Measurements from ENCODE around the gene SH3PXD2A. TPM values are rescaled to one million over a fixed set of nuclear protein-coding genes. Genes with fewer than 3 reads are reported as not detected.

The SH3PXD2A gene
- total and polyA plus RNA-seq, 3 experiments from 2014 or later, result 0.48 to 8.0 (median 7.7) TPM

DNA sequence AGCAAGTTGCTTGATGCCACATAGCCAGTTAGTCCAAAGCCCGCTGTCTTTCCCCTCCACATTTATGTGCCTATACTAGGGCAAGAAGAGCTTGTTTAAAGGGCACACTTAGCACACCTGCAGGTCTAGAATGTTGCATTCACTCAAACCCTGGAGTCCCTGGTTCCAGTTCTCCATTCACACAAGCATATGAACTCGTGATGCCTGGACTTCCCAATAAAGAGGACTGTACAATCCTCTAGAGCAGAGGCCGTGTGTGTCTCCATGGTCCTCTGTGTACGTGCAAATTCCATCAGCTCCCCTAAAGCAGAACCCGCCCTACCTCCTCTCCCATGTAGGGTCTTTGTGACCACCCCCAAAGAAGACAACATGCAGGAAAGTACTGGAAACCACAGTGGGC, 3.0 kb upstream of the SH3PXD2A start:
- Mint-ChIP-seq H3K36me3 (peaks cover 0 to 9% (median under 1%) of the 10 kb centered on the region in 3 donors), H3K4me1 (peaks cover 12 to 17% (median 16%) of the 10 kb centered on the region in 3 donors), H3K4me3 (no peak overlapping the region), H3K27ac (no peak overlapping the region), H3K9me3 (no peaks in the 10 kb centered on the region), H3K27me3 (peaks cover 24 to 37% of the 10 kb centered on the region in 2 donors)
- Histone ChIP-seq H3K27me3 (ENCODE audit: insufficient read depth, low read length, poor library complexity, severe bottlenecking) (peaks cover 17% of the 10 kb centered on the region), H3K27ac (ENCODE audit: low read depth, low read length) (no peak overlapping the region), H3K4me1 (ENCODE audit: insufficient read depth, low read length) (peaks cover 12% of the 10 kb centered on the region), H3K9me3 (ENCODE audit: low read length) (no peaks in the 10 kb centered on the region), H3K4me3 (ENCODE audit: low read length) (no peak overlapping the region), H3K36me3 (ENCODE audit: insufficient read depth, low read length) (no peaks in the 10 kb centered on the region)
- DNase-seq, result no peak
- ChIA-PET CTCF (interaction anchor here (0.9 to 6.8 kb wide), 2 partner anchors 16 to 146 kb away, joined by 3 to 71 read pairs; no protein-coding TSS in a partner anchor), POLR2A (no interaction called here)

DNA sequence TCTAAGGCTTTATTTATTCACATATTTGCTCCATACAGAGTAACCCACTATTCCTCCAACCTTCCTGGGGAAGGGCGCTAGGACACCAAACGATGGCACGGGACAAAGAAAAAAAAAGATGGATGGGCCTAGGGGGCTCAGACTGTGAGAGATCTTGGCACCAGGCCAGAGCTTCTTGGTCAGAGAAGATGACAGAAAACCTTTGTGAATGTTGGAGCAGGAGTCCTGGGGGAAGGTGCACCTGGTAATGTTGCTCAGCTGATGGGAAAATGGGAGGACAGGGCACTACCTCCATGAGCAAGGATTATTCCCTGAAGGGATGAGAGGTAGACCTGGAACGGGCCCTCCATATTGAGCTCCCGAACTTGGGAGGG, 1.4 kb upstream of the SH3PXD2A start:
- H3K4me1 Mint-ChIP-seq, result peaks cover 12 to 17% (median 16%) of the 10 kb centered on the region in 3 donors
- no peak overlapping the region for H3K27ac ChIP-seq (ENCODE audit: low read depth, low read length)

DNA sequence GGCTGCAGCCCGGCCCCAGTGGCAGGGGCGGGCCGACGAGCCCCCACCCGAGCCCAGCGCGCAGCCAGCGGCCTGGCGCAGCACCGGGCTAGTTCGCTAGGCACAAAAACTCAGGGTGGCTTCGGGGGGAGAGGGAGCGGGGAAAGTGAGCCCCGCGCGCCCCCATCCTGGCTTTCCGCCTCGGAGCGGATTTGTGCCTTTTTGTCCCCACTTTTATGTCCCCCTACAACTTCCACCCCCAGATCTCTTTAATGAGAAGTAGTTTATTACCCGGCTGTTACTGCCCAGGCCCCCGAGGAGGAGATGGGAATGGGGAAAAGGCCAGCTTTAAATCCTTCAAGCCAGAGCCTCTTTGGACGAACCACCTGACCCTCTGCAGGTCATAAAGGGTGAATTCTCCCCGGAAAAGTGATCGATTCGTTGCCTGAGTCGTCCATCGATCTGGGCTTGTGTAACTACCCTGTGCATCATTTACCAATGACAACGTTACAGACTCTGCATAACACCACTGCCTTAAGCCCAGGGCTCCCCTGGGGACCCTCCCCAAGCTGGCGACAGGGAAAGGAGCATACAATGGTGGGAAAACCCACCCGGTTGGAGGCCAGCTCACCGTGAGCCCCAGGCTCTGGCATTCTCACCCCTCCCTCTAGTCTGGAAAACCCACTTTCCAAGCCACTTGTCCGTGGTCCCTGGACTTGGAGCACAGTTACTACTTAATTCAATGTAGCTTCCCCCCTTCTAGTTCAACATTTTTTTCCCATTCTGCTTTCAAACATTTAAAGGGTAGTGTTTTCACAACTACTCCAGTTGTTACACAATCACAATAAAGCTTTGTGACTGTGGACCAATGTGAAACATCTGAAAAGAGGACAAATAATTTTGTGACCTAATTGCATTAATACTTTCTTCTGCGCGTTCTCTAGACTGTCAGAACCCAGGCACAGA, 748 bp upstream of the SH3PXD2A start:
- ChIA-PET CTCF (interaction anchor here (6.8 kb wide), 1 partner anchor 144 kb away, joined by 71 read pairs; no protein-coding TSS in a partner anchor), POLR2A (no interaction called here)
- Mint-ChIP-seq H3K36me3 (peaks cover 0 to 9% (median 0%) of the 10 kb centered on the region in 3 donors), H3K27ac (no peak overlapping the region), H3K9me3 (no peaks in the 10 kb centered on the region), H3K4me3 (peak overlapping the region; percentile 42 to 76 (median 59)), H3K4me1 (peaks cover 12 to 17% (median 16%) of the 10 kb centered on the region in 3 donors), H3K27me3 (peaks cover 32 to 45% of the 10 kb centered on the region in 2 donors)
- H3K4me3 ChIP-seq (ENCODE audit: low read length), result no peak overlapping the region
- H3K27me3 ChIP-seq (ENCODE audit: insufficient read depth, low read length, poor library complexity, severe bottlenecking), result peaks cover 17% of the 10 kb centered on the region
- no peaks in the 10 kb centered on the region for H3K36me3 ChIP-seq (ENCODE audit: insufficient read depth, low read length)
- no peak overlapping the region for H3K27ac ChIP-seq (ENCODE audit: low read depth, low read length)
- no peak for DNase-seq
- no peaks in the 10 kb centered on the region for H3K9me3 ChIP-seq (ENCODE audit: low read length)
- peaks cover 12% of the 10 kb centered on the region for H3K4me1 ChIP-seq (ENCODE audit: insufficient read depth, low read length)

More for the DNA sequence above, 1.4 kb upstream of the SH3PXD2A start:
- no peaks in the 10 kb centered on the region for H3K9me3 ChIP-seq (ENCODE audit: low read length)
- peaks cover 12% of the 10 kb centered on the region for H3K4me1 ChIP-seq (ENCODE audit: insufficient read depth, low read length)
- no peak overlapping the region for H3K4me3 ChIP-seq (ENCODE audit: low read length)
- peaks cover 32 to 44% of the 10 kb centered on the region in 2 donors for H3K27me3 Mint-ChIP-seq
- no peak for DNase-seq
- peaks cover 0 to 9% (median 0%) of the 10 kb centered on the region in 3 donors for H3K36me3 Mint-ChIP-seq
- H3K9me3 Mint-ChIP-seq, result no peaks in the 10 kb centered on the region
- ChIA-PET POLR2A (no interaction called here), CTCF (interaction anchor here (6.8 kb wide), 1 partner anchor 144 kb away, joined by 71 read pairs; no protein-coding TSS in a partner anchor)
- no peak overlapping the region for H3K27ac Mint-ChIP-seq
- peaks cover 17% of the 10 kb centered on the region for H3K27me3 ChIP-seq (ENCODE audit: insufficient read depth, low read length, poor library complexity, severe bottlenecking)
- no peaks in the 10 kb centered on the region for H3K36me3 ChIP-seq (ENCODE audit: insufficient read depth, low read length)
- peak overlapping the region in 6 of 7 donors; percentile 3 to 76 (median 54) for H3K4me3 Mint-ChIP-seq

DNA sequence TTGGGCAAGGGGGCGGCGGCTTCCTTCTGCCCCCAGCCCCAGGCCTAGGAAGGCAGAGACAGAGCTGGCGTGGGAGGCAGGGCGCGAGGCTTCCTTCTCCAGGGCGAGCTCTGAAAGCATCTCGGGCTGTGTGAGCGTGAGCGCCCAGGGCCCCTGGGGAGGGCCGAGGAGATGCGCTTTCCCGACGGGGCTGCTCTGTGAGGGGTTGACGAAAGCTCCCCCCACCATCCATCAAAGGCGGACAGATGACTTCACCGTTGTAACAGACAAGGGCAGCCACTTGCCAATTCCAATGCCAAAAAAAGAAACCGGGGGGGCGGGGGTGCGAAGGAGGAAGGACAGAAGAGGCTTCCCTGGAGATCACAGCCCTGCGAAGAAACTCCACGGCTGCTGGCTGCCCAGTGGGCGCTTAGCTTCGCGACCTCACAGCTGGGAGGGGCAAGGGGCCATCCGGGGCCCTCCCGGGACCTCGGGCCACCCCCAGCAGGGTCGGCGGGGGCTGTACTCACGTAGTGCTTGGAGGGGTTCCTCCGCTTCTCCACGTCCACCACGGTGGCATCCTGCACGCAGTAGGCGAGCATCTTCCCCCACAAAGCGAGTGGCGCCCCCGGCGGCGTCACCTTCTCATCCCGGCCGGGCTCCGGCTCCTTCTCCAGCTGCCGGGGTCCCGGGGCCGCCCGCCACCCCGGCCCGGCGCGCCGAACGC, 537 bp downstream of the SH3PXD2A start:
- POLR2A ChIA-PET, result no interaction called here
- Histone ChIP-seq H3K27ac (ENCODE audit: low read depth, low read length) (no peak overlapping the region), H3K9me3 (ENCODE audit: low read length) (no peaks in the 10 kb centered on the region), H3K4me1 (ENCODE audit: insufficient read depth, low read length) (peaks cover 12% of the 10 kb centered on the region), H3K36me3 (ENCODE audit: insufficient read depth, low read length) (no peaks in the 10 kb centered on the region), H3K4me3 (ENCODE audit: low read length) (no peak overlapping the region), H3K27me3 (ENCODE audit: insufficient read depth, low read length, poor library complexity, severe bottlenecking) (peaks cover 17% of the 10 kb centered on the region)
- Mint-ChIP-seq H3K27ac (peak overlapping the region in 1 of 8 donors; percentile 61), H3K9me3 (no peaks in the 10 kb centered on the region), H3K4me3 (peak overlapping the region; percentile 67 to 84 (median 82)), H3K27me3 (peaks cover 32 to 57% of the 10 kb centered on the region in 2 donors), H3K36me3 (peaks cover 0 to 9% (median 0%) of the 10 kb centered on the region in 3 donors), H3K4me1 (peaks cover 12 to 17% (median 16%) of the 10 kb centered on the region in 3 donors)
- DNase-seq, result no peak
- CTCF ChIA-PET, result interaction anchor here (1.0 to 6.8 kb wide), 2 partner anchors 142 to 231 kb away, joined by 3 to 71 read pairs; no protein-coding TSS in a partner anchor

DNA sequence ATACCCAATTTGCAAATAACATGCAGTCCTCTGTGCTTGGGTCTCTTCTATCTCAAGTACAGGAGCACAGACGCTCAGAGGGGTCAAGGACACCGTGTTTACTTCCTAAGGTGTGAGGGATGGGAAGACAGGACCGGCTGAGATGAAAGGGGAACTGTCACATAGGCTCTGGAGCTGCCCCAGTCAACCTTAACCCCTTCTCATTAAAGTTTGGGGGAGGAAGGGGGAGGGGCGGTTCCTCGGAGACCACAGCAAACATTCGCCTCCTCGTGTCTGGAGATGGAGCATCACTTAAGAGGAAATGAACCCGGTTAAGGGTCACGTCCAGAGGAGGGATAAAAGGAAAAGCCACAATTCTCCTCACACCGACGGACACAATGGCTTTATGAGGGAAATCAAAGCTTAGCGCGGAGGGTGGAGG, 1.1 kb downstream of the SH3PXD2A start:
- Mint-ChIP-seq H3K4me3 (peak overlapping the region; percentile 67 to 84 (median 82)), H3K36me3 (peaks cover 0 to 9% (median 0%) of the 10 kb centered on the region in 3 donors), H3K4me1 (peaks cover 12 to 17% (median 16%) of the 10 kb centered on the region in 3 donors), H3K9me3 (no peaks in the 10 kb centered on the region), H3K27ac (peak overlapping the region in 2 of 8 donors; percentile 47 to 61), H3K27me3 (peaks cover 34 to 57% of the 10 kb centered on the region in 2 donors)
- Histone ChIP-seq H3K4me1 (ENCODE audit: insufficient read depth, low read length) (peaks cover 12% of the 10 kb centered on the region), H3K27me3 (ENCODE audit: insufficient read depth, low read length, poor library complexity, severe bottlenecking) (peaks cover 21% of the 10 kb centered on the region), H3K4me3 (ENCODE audit: low read length) (no peak overlapping the region), H3K27ac (ENCODE audit: low read depth, low read length) (no peak overlapping the region), H3K9me3 (ENCODE audit: low read length) (no peaks in the 10 kb centered on the region), H3K36me3 (ENCODE audit: insufficient read depth, low read length) (no peaks in the 10 kb centered on the region)
- no peak for DNase-seq
- ChIA-PET POLR2A (no interaction called here), CTCF (interaction anchor here (1.0 to 6.8 kb wide), 2 partner anchors 142 to 231 kb away, joined by 3 to 71 read pairs; no protein-coding TSS in a partner anchor)

DNA sequence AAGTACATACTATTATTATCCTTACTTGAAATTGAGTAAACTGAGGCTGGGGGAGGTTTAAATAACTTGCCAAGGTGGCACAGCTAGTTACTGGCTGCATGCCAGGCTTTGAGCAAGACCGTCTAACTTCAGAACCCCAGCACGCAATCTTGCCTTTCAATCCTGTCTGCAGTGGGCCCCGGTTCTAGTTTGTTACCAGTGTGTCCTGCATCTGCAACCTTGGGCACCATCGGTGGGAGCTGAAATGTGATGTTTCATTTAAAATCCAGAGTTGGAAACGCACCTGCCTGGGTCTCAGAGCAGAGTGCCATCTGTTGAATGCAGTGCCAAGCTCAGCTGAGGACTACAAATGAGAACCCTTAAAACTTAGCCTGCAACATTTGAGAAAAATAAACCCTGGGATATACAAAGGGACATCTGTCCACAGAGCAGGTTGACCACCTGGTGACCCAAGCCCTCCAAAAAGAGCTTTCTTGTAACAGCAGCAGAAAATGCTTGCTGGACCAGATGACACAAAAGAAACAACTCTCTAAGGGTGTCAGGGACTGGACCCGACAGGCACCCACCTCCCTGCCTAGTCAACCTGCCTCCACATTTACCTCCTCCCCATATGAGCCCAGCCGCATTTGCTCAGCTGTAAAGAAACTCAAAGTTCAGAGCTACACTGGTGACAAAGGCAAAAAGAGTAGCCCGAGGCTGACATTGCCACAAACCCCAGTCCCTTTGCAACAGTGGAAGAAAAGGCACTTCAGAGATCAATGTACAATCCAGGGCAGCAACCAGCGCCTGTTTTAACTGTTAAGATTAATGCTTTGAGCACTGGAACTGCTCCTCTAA, 1.7 kb downstream of the SH3PXD2A start:
- Mint-ChIP-seq H3K9me3 (no peaks in the 10 kb centered on the region), H3K27me3 (peaks cover 35 to 57% of the 10 kb centered on the region in 2 donors), H3K4me3 (peak overlapping the region in 6 of 7 donors; percentile 67 to 84 (median 82)), H3K4me1 (peaks cover 12 to 17% (median 16%) of the 10 kb centered on the region in 3 donors), H3K36me3 (peaks cover 0 to 9% (median 0%) of the 10 kb centered on the region in 3 donors), H3K27ac (peak overlapping the region in 1 of 8 donors; percentile 47)
- Histone ChIP-seq H3K27ac (ENCODE audit: low read depth, low read length) (no peak overlapping the region), H3K4me1 (ENCODE audit: insufficient read depth, low read length) (peaks cover 12% of the 10 kb centered on the region), H3K4me3 (ENCODE audit: low read length) (no peak overlapping the region), H3K36me3 (ENCODE audit: insufficient read depth, low read length) (no peaks in the 10 kb centered on the region), H3K27me3 (ENCODE audit: insufficient read depth, low read length, poor library complexity, severe bottlenecking) (peaks cover 21% of the 10 kb centered on the region), H3K9me3 (ENCODE audit: low read length) (no peaks in the 10 kb centered on the region)
- CTCF ChIA-PET, result interaction anchor here (6.8 kb wide), 1 partner anchor 141 kb away, joined by 71 read pairs; no protein-coding TSS in a partner anchor
- POLR2A ChIA-PET, result no interaction called here
- DNase-seq, result no peak

DNA sequence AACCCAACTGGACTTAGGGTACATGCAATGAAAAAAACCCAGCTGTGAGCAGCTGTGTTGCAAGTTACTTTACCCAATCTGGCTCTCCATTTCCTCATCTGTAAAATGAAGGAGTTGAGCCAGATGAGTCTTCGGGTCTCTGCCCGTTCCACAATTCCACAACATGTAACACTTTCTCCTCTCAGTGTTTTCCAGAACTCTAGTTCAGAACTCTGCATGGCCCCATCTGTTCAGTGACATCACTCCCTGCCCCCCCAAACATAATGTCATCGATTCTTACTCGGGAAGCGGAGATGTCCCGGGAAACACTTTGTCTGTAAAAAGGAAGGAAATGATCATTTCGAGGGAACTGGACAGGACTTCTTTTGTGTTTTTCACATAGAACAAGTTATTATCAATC, 2.5 kb downstream of the SH3PXD2A start:
- Mint-ChIP-seq H3K4me1 (peaks cover 12 to 17% (median 16%) of the 10 kb centered on the region in 3 donors), H3K36me3 (peaks cover 0 to 9% (median 0%) of the 10 kb centered on the region in 3 donors), H3K4me3 (no peak overlapping the region), H3K27me3 (peaks cover 35 to 54% of the 10 kb centered on the region in 2 donors), H3K27ac (no peak overlapping the region), H3K9me3 (no peaks in the 10 kb centered on the region)
- no peaks in the 10 kb centered on the region for H3K9me3 ChIP-seq (ENCODE audit: low read length)
- CTCF ChIA-PET, result interaction anchor here (1.5 to 6.8 kb wide), 2 partner anchors 9 to 140 kb away, joined by 4 to 71 read pairs; no protein-coding TSS in a partner anchor
- DNase-seq, result no peak
- H3K36me3 ChIP-seq (ENCODE audit: insufficient read depth, low read length), result no peaks in the 10 kb centered on the region
- H3K4me1 ChIP-seq (ENCODE audit: insufficient read depth, low read length), result peaks cover 12% of the 10 kb centered on the region
- H3K27me3 ChIP-seq (ENCODE audit: insufficient read depth, low read length, poor library complexity, severe bottlenecking), result peaks cover 21% of the 10 kb centered on the region
- no peak overlapping the region for H3K27ac ChIP-seq (ENCODE audit: low read depth, low read length)
- POLR2A ChIA-PET, result no interaction called here
- H3K4me3 ChIP-seq (ENCODE audit: low read length), result no peak overlapping the region

All from CD8-positive, alpha-beta memory T cell (primary cell).